Measurements from ENCODE around the gene COPZ1. TPM values are rescaled to one million over a fixed set of nuclear protein-coding genes. Genes with fewer than 3 reads are reported as not detected.
A peak's percentile ranks its signal among the peaks of the same experiment; 100 is the strongest.

COPZ1 gene
- total RNA-seq, 1 experiment from 2014 or later, result 104 TPM

GRCh38 chr12:54372113-54372806, 47.3 kb downstream of the COPZ1 start:
- Histone ChIP-seq H3K4me2 (ENCODE audit: insufficient read depth, insufficient read length, low read length) (no peak overlapping the region), H4K5ac (ENCODE audit: insufficient read length, low read depth, low read length) (no peak overlapping the region), H3K79me2 (ENCODE audit: insufficient read depth, low read length) (no peaks in the 10 kb centered on the region), H3K4me1 (ENCODE audit: insufficient read depth, low read length) (no peaks in the 10 kb centered on the region), H3T11ph (ENCODE audit: low read length) (no peak overlapping the region), H3K9ac (ENCODE audit: extremely low read depth, insufficient read length, low read length) (no peak overlapping the region), H3K79me1 (ENCODE audit: insufficient read depth, low read depth, low read length, poor library complexity, severe bottlenecking) (no peaks in the 10 kb centered on the region), H3K56ac (ENCODE audit: insufficient read length, low read depth, low read length) (no peak overlapping the region), H2BK20ac (ENCODE audit: low read depth, low read length, poor library complexity, severe bottlenecking) (no peak overlapping the region), H3K9me3 (ENCODE audit: control insufficient read depth, low read depth, low read length) (no peaks in the 10 kb centered on the region), H3K27ac (ENCODE audit: insufficient read length, low read depth, low read length) (no peak overlapping the region), H3K4ac (ENCODE audit: low read depth, low read length) (no peak overlapping the region), H3K27me3 (ENCODE audit: insufficient read depth, low read length) (peaks cover 2% of the 10 kb centered on the region; the same call in 1 of the 2 replicates), H3K23ac (ENCODE audit: insufficient read length, low read depth, low read length) (no peak overlapping the region), H2AK5ac (ENCODE audit: insufficient read length, low read length) (no peak overlapping the region), H4K91ac (ENCODE audit: insufficient read length, low read depth, low read length) (no peak overlapping the region), H2AFZ (ENCODE audit: low read length) (no peak overlapping the region), H2BK120ac (ENCODE audit: low read depth, low read length, poor library complexity, severe bottlenecking) (no peak overlapping the region), H3K18ac (ENCODE audit: insufficient read length, low read depth, low read length) (no peak overlapping the region), H2BK15ac (ENCODE audit: low read depth, low read length) (no peak overlapping the region), H4K20me1 (ENCODE audit: control insufficient read depth, insufficient read depth, insufficient read length) (no peaks in the 10 kb centered on the region), H4K8ac (replicated peaks; ENCODE audit: insufficient read length, low read depth, low read length) (no peak overlapping the region), H2BK5ac (ENCODE audit: insufficient read length, low read length) (no peak overlapping the region), H3K23me2 (ENCODE audit: insufficient read length, low read depth, low read length, poor library complexity, severe bottlenecking) (peaks cover 12% of the 10 kb centered on the region), H2BK12ac (ENCODE audit: insufficient read length, low read depth, low read length) (no peak overlapping the region), H3K14ac (ENCODE audit: insufficient read depth, low read length) (no peak overlapping the region)
- H3K4me1 Mint-ChIP-seq, result peaks cover 23 to 24% of the 10 kb centered on the region in 2 experiments
- no peak for DNase-seq
- H3K36me3 Mint-ChIP-seq (ENCODE audit: insufficient read depth in 1 of 3, low read depth in 3 of 3), result peaks cover 5 to 32% (median 17%) of the 10 kb centered on the region in 3 experiments; a peak in 6 of 7 replicates
- H3K27me3 Mint-ChIP-seq (ENCODE audit: low read depth), result peaks cover 51% of the 10 kb centered on the region
- H3K4me3 Mint-ChIP-seq, result peak overlapping the region in 1 of 2 experiments; percentile 68; a peak in 2 of 5 replicates
- WGBS (ENCODE audit: extremely low coverage, insufficient read length, low lambda C conversion rate), result no CpG with 5 or more reads among the region's 8 CpGs
- no peak overlapping the region for H3K27ac Mint-ChIP-seq
- no peak for TF ChIP-seq CTCF (conservative IDR thresholded peaks at IDR 0.05)
- no peaks in the 10 kb centered on the region for H3K9me3 Mint-ChIP-seq

Measured in H9 (cell line).